HCT116 (cell line): ENCODE results near the gene SPHKAP. TPM values are rescaled to one million over a fixed set of nuclear protein-coding genes. Genes with fewer than 3 reads are reported as not detected.

Experiments used
- ATAC-seq: fragments of 200-7000 bp; cut with Tn5 transposase; 2 replicates; pipeline ENCODE4 v1.9.1; 2020; ENCODE audit warnings: mild to moderate bottlenecking, moderate library complexity
- BruUV-seq: library from RNA; stranded (reverse); fragments of 400-500 nt; replicated peaks from 2 replicates; lab custom pipeline; 2021; lab: Mats Ljungman, UMichigan
- CTCF ChIA-PET: fragments of 300-600 bp; sonication (Branson Sonifier 250); formaldehyde crosslinking; loops from one replicate; lab custom pipeline; 2021; ENCODE audit warnings: antibody characterized with exemption; lab: Charles Lee
- POLR2A ChIA-PET: fragments of 300-600, 350-600 bp; sonication (Branson Sonifier 250); formaldehyde crosslinking; loops from one replicate; lab custom pipeline; 2021; ENCODE audit warnings: antibody characterized with exemption; lab: Charles Lee
- RAD21 ChIA-PET, 2 experiments: fragments of 300-600 bp; sonication (Branson Sonifier 250); formaldehyde crosslinking; loops; one replicate each; lab custom pipeline; 2023; ENCODE audit warnings: low total read pairs in 2 of 2; ENCODE audit not compliant: uncharacterized antibody in 2 of 2, unreplicated experiment in 2 of 2, low non-redundant PET in 1 of 2; lab: Charles Lee
- DNase-seq: peaks from one replicate; pipeline ENCODE4 v3.0.0-alpha.2; 2010; ENCODE audit warnings: low read depth, low spot score
- H2AFZ ChIP-seq: fragments of 200-600 bp; shearing (Covaris generic), sonication (generic); 2 replicates; pipeline ENCODE4 v1.6.1; 2017; ENCODE audit warnings: low read depth, mixed run types, mixed read lengths, antibody characterized with exemption, low read length; ENCODE audit not compliant: poor library complexity, severe bottlenecking
- H3K27ac ChIP-seq: 2 replicates; pipeline ENCODE4 v1.5.1; 2012; ENCODE audit warnings: low read depth, low read length
- H3K27me3 ChIP-seq: fragments of 200-600 bp; sonication (generic); 2 replicates; pipeline ENCODE4 v1.6.1; 2016; ENCODE audit warnings: mixed run types, low read length, mixed read lengths; ENCODE audit not compliant: insufficient read depth
- H3K36me3 ChIP-seq, 2 experiments: fragments of 200-500 bp in 1 of 2; fragments of 200-600 bp in 1 of 2; sonication (Bioruptor generic) in 1 of 2; sonication (generic) in 1 of 2; 2 replicates each; pipeline versions ENCODE4 v1.5.1 to v1.6.1; 2014 to 2016; ENCODE audit warnings: low read length in 2 of 2, inconsistent platforms in 1 of 2, mixed read lengths in 1 of 2, mixed run types in 1 of 2; ENCODE audit not compliant: insufficient read depth in 2 of 2, control insufficient read depth in 1 of 2
- H3K4me1 ChIP-seq, 2 experiments: fragments of 200-600 bp in 1 of 2; sonication (generic) in 1 of 2; 2 replicates each; pipeline versions ENCODE4 v1.5.1 to v1.6.1; 2012 to 2017; ENCODE audit warnings: low read length in 2 of 2, inconsistent platforms in 1 of 2, mild to moderate bottlenecking in 1 of 2, mixed read lengths in 1 of 2, mixed run types in 1 of 2, moderate library complexity in 1 of 2; ENCODE audit not compliant: insufficient read depth in 2 of 2, control insufficient read depth in 1 of 2
- H3K4me2 ChIP-seq: fragments of 200-600 bp; sonication (generic); 2 replicates; pipeline ENCODE4 v1.6.1; 2017; ENCODE audit warnings: mixed run types, low read length, mixed read lengths
- H3K4me3 ChIP-seq, 2 experiments: fragments of 200-600 bp in 1 of 2; sonication (generic) in 1 of 2; replicated peaks in 1 of 2; 2 replicates each; pipeline ENCODE4 v1.5.1; 2011 to 2016; ENCODE audit warnings: low read length in 2 of 2, control low read depth in 1 of 2, low read depth in 1 of 2, mild to moderate bottlenecking in 1 of 2, mixed read lengths in 1 of 2, mixed run types in 1 of 2
- H3K79me2 ChIP-seq: fragments of 200-600 bp; sonication (generic); 2 replicates; pipeline ENCODE4 v1.6.1; 2017; ENCODE audit warnings: mild to moderate bottlenecking, mixed run types, low read length, moderate library complexity, mixed read lengths; ENCODE audit not compliant: insufficient read depth
- H3K9ac ChIP-seq: fragments of 200-600 bp; sonication (generic); 2 replicates; pipeline ENCODE4 v1.6.1; 2016; ENCODE audit warnings: low read length, mixed read lengths
- H3K9me2 ChIP-seq: fragments of 200-600 bp; sonication (generic), shearing (Covaris generic); 2 replicates; pipeline ENCODE4 v1.6.1; 2017; ENCODE audit warnings: mixed run types, mild to moderate bottlenecking, moderate library complexity; ENCODE audit not compliant: insufficient read depth
- H3K9me3 ChIP-seq, 2 experiments: fragments of 200-500 bp in 1 of 2; fragments of 200-600 bp in 1 of 2; sonication (Bioruptor generic) in 1 of 2; sonication (generic) in 1 of 2; 2 replicates each; pipeline ENCODE4 v1.6.1; 2014 to 2017; ENCODE audit warnings: low read length in 2 of 2, mixed read lengths in 2 of 2, inconsistent platforms in 1 of 2, low read depth in 1 of 2, mild to moderate bottlenecking in 1 of 2, mixed run types in 1 of 2, moderate library complexity in 1 of 2; ENCODE audit not compliant: control insufficient read depth in 1 of 2, insufficient read depth in 1 of 2
- H4K20me1 ChIP-seq: fragments of 200-600 bp; sonication (generic), shearing (Covaris generic); 2 replicates; pipeline ENCODE4 v1.6.1; 2017; ENCODE audit warnings: mixed run types, mild to moderate bottlenecking, moderate library complexity; ENCODE audit not compliant: insufficient read depth
- CBX3 ChIP-seq: IDR thresholded peaks from 2 replicates; pipeline ENCODE4 v1.6.1; 2012; ENCODE audit warnings: low read depth
- CEBPB ChIP-seq: IDR thresholded peaks from 2 replicates; pipeline ENCODE4 v1.6.1; 2012; ENCODE audit warnings: low read depth
- EGR1 ChIP-seq: IDR thresholded peaks from 2 replicates; pipeline ENCODE4 v1.6.1; 2012; ENCODE audit warnings: low read depth
- ELF1 ChIP-seq: IDR thresholded peaks from 2 replicates; pipeline ENCODE4 v1.6.1; 2012; ENCODE audit warnings: low read depth, borderline replicate concordance
- EZH2 ChIP-seq: fragments of 200-600 bp; sonication (generic); IDR thresholded peaks from 2 replicates; pipeline ENCODE4 v1.6.1; 2017; ENCODE audit warnings: antibody characterized with exemption, mixed run types
- EZH2phosphoT487 ChIP-seq: fragments of 200-600 bp; IDR thresholded peaks from 2 replicates; pipeline ENCODE4 v1.6.1; 2018; ENCODE audit warnings: antibody characterized with exemption, borderline replicate concordance
- FOSL1 ChIP-seq: IDR thresholded peaks from 2 replicates; pipeline ENCODE4 v1.6.1; 2012; ENCODE audit warnings: low read depth
- JUND ChIP-seq: IDR thresholded peaks from 2 replicates; pipeline ENCODE4 v1.6.1; 2012
- POLR2AphosphoS5 ChIP-seq: IDR thresholded peaks from 2 replicates; pipeline ENCODE4 v1.6.1; 2011; ENCODE audit warnings: mild to moderate bottlenecking, low read depth, low read length, moderate library complexity
- RAD21 ChIP-seq: IDR thresholded peaks from 2 replicates; pipeline ENCODE4 v1.6.1; 2012; ENCODE audit warnings: low read depth, mild to moderate bottlenecking
- SIN3A ChIP-seq: IDR thresholded peaks from 2 replicates; pipeline ENCODE4 v1.6.1; 2012; ENCODE audit warnings: low read depth
- TCF7L2 ChIP-seq: IDR thresholded peaks from 2 replicates; pipeline ENCODE4 v1.7.0; 2011; ENCODE audit warnings: borderline replicate concordance, inconsistent platforms; ENCODE audit not compliant: insufficient read depth, insufficient read length; ENCODE audit errors: extremely low read depth
- YY1 ChIP-seq: IDR thresholded peaks from 2 replicates; pipeline ENCODE4 v1.6.1; 2011; ENCODE audit warnings: low read length, low read depth, moderate library complexity, mild to moderate bottlenecking; ENCODE audit not compliant: insufficient replicate concordance; ENCODE audit errors: extremely low read depth
- ZNF274 ChIP-seq: fragments of 200-500 bp; sonication (Bioruptor generic); IDR thresholded peaks from 2 replicates; pipeline ENCODE4 v1.6.1; 2014; ENCODE audit warnings: mild to moderate bottlenecking, low read depth, low read length, inconsistent platforms
- intact Hi-C: fragments of 100-400 bp; cut with micrococcal nuclease; formaldehyde crosslinking; loops from 2 replicates; pipeline ENCODE4 v1.10.0; 2022
- total RNA-seq: library from RNA; stranded (reverse); gene quantifications from one replicate; pipeline ENCODE4 v1.2.1, GENCODE V29; 2021; ENCODE audit not compliant: unreplicated experiment
- TF ChIP-seq, protein P1 (sequence below): IDR thresholded peaks from 2 replicates; pipeline ENCODE4 v1.6.1; 2012
- TF ChIP-seq, protein P2 (sequence below): IDR thresholded peaks from 2 replicates; pipeline ENCODE4 v1.6.1; 2012
- TF ChIP-seq, protein P3 (sequence below): IDR thresholded peaks from 2 replicates; pipeline ENCODE4 v1.6.1; 2012; ENCODE audit warnings: low read depth
- TF ChIP-seq, protein P4 (sequence below): IDR thresholded peaks from 2 replicates; pipeline ENCODE4 v1.6.1; 2011; ENCODE audit warnings: mild to moderate bottlenecking, low read length, moderate library complexity; ENCODE audit not compliant: insufficient replicate concordance; ENCODE audit errors: extremely low read depth
- TF ChIP-seq, protein P5 (sequence below), 3 experiments: fragments of 200-600 bp in 1 of 3; sonication (generic) in 1 of 3; IDR thresholded peaks in 2 of 3; conservative IDR thresholded peaks in 1 of 3; 2 replicates each; pipeline ENCODE4 v1.5.1; 2012 to 2017; ENCODE audit warnings: low read depth in 2 of 3, low read length in 2 of 3, antibody characterized with exemption in 1 of 3, borderline replicate concordance in 1 of 3, control low read depth in 1 of 3, mild to moderate bottlenecking in 1 of 3, mixed read lengths in 1 of 3, mixed run types in 1 of 3, moderate library complexity in 1 of 3; ENCODE audit not compliant: insufficient read depth in 1 of 3

Gene SPHKAP
- total RNA-seq, 1 experiment from 2014 or later: not detected

DNA sequence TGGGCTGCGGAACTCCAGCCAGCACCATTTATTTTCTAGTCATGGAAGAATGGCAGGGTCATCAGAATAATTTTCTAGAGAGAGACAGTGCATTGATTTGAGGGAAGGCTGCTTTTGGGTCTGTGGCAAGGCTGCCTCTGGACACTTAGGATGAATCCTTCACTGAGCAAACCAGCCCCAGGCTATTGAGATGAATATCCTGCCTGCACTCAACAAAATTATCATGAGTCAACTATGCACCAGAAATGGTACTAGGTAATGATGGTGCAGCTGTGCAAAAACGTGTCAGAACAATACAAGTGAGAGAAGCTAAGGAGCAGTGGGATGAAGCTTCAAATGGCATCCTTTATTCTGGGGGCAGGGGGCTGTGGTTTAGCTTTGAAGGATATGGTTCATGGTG is 115.8 kb downstream of the SPHKAP start:
- H3K9me2 ChIP-seq: no peaks in the 10 kb centered on the region
- DNase-seq (no peak), ATAC-seq (no peak)
- ChIA-PET CTCF (no interaction called here), RAD21 (no interaction called here), POLR2A (no interaction called here)
- no peaks in the 10 kb centered on the region for H3K9me3 ChIP-seq
- intact Hi-C loops: no loop called here
- BruUV-seq: no TSS peak
- H3K27ac ChIP-seq: no peak overlapping the region
- H3K27me3 ChIP-seq: no peaks in the 10 kb centered on the region
- no peak overlapping the region for H2AFZ ChIP-seq
- no peak overlapping the region for H3K4me2 ChIP-seq
- H3K4me3 ChIP-seq: no peak overlapping the region
- H3K79me2 ChIP-seq: no peaks in the 10 kb centered on the region
- no peaks in the 10 kb centered on the region for H3K36me3 ChIP-seq
- H3K4me1 ChIP-seq: no peaks in the 10 kb centered on the region
- H3K9ac ChIP-seq: no peak overlapping the region
- TF ChIP-seq TCF7L2: no peak
- no peak for TF ChIP-seq SIN3A
- no peak for TF ChIP-seq FOSL1
- TF ChIP-seq, protein P1, sequence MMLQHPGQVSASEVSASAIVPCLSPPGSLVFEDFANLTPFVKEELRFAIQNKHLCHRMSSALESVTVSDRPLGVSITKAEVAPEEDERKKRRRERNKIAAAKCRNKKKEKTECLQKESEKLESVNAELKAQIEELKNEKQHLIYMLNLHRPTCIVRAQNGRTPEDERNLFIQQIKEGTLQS: no peak
- TF ChIP-seq, protein P2, sequence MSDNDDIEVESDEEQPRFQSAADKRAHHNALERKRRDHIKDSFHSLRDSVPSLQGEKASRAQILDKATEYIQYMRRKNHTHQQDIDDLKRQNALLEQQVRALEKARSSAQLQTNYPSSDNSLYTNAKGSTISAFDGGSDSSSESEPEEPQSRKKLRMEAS: no peak
- TF ChIP-seq EZH2phosphoT487: no peak
- no peak for TF ChIP-seq POLR2AphosphoS5
- TF ChIP-seq YY1: no peak
- TF ChIP-seq EGR1: no peak
- TF ChIP-seq ELF1: no peak
- TF ChIP-seq ZNF274: no peak
- TF ChIP-seq EZH2: no peak
- TF ChIP-seq, protein P3, sequence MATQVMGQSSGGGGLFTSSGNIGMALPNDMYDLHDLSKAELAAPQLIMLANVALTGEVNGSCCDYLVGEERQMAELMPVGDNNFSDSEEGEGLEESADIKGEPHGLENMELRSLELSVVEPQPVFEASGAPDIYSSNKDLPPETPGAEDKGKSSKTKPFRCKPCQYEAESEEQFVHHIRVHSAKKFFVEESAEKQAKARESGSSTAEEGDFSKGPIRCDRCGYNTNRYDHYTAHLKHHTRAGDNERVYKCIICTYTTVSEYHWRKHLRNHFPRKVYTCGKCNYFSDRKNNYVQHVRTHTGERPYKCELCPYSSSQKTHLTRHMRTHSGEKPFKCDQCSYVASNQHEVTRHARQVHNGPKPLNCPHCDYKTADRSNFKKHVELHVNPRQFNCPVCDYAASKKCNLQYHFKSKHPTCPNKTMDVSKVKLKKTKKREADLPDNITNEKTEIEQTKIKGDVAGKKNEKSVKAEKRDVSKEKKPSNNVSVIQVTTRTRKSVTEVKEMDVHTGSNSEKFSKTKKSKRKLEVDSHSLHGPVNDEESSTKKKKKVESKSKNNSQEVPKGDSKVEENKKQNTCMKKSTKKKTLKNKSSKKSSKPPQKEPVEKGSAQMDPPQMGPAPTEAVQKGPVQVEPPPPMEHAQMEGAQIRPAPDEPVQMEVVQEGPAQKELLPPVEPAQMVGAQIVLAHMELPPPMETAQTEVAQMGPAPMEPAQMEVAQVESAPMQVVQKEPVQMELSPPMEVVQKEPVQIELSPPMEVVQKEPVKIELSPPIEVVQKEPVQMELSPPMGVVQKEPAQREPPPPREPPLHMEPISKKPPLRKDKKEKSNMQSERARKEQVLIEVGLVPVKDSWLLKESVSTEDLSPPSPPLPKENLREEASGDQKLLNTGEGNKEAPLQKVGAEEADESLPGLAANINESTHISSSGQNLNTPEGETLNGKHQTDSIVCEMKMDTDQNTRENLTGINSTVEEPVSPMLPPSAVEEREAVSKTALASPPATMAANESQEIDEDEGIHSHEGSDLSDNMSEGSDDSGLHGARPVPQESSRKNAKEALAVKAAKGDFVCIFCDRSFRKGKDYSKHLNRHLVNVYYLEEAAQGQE: no peak
- TF ChIP-seq CEBPB: no peak
- no peak for TF ChIP-seq CBX3
- TF ChIP-seq RAD21: no peak
- TF ChIP-seq, protein P4, sequence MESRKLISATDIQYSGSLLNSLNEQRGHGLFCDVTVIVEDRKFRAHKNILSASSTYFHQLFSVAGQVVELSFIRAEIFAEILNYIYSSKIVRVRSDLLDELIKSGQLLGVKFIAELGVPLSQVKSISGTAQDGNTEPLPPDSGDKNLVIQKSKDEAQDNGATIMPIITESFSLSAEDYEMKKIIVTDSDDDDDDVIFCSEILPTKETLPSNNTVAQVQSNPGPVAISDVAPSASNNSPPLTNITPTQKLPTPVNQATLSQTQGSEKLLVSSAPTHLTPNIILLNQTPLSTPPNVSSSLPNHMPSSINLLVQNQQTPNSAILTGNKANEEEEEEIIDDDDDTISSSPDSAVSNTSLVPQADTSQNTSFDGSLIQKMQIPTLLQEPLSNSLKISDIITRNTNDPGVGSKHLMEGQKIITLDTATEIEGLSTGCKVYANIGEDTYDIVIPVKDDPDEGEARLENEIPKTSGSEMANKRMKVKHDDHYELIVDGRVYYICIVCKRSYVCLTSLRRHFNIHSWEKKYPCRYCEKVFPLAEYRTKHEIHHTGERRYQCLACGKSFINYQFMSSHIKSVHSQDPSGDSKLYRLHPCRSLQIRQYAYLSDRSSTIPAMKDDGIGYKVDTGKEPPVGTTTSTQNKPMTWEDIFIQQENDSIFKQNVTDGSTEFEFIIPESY: no peak
- no peak for TF ChIP-seq JUND
- TF ChIP-seq, protein P5, sequence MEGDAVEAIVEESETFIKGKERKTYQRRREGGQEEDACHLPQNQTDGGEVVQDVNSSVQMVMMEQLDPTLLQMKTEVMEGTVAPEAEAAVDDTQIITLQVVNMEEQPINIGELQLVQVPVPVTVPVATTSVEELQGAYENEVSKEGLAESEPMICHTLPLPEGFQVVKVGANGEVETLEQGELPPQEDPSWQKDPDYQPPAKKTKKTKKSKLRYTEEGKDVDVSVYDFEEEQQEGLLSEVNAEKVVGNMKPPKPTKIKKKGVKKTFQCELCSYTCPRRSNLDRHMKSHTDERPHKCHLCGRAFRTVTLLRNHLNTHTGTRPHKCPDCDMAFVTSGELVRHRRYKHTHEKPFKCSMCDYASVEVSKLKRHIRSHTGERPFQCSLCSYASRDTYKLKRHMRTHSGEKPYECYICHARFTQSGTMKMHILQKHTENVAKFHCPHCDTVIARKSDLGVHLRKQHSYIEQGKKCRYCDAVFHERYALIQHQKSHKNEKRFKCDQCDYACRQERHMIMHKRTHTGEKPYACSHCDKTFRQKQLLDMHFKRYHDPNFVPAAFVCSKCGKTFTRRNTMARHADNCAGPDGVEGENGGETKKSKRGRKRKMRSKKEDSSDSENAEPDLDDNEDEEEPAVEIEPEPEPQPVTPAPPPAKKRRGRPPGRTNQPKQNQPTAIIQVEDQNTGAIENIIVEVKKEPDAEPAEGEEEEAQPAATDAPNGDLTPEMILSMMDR (IDR thresholded peaks at IDR 0.05 in 2 of 3, conservative IDR thresholded peaks at IDR 0.05 in 1 of 3; ENCODE audit: borderline replicate concordance in 1 of 3, insufficient read depth in 1 of 3, low read depth in 2 of 3, low read length in 2 of 3): no peak
- H4K20me1 ChIP-seq: no peaks in the 10 kb centered on the region
